Sigmoid colon (tissue), 7 donors: ENCODE measurements around the gene PEX5L. TPM values are rescaled to one million over a fixed set of nuclear protein-coding genes. Genes with fewer than 3 reads are reported as not detected.

Source experiments
- DNase-seq: peaks from one replicate; pipeline ENCODE4 v3.0.0-alpha.2; 2019
- H3K27ac ChIP-seq, 4 donors: fragments of 200-600 bp; sonication (generic); one replicate each; pipeline ENCODE4 v1.5.1; 2016 to 2019; ENCODE audit warnings: mild to moderate bottlenecking in 1 of 4
- H3K27me3 ChIP-seq, 3 donors: fragments of 200-600 bp; sonication (generic); one replicate each; pipeline ENCODE4 v1.5.1; 2019; ENCODE audit warnings: mild to moderate bottlenecking in 1 of 3
- H3K36me3 ChIP-seq, 4 donors: fragments of 200-600 bp; sonication (generic); one replicate each; pipeline ENCODE4 v1.5.1; 2016 to 2019
- H3K4me1 ChIP-seq, 4 donors: fragments of 200-600 bp; sonication (generic); one replicate each; pipeline ENCODE4 v1.5.1; 2017 to 2019
- H3K4me3 ChIP-seq, 4 donors: fragments of 200-600 bp; sonication (generic); one replicate each; pipeline ENCODE4 v1.5.1; 2017 to 2019; ENCODE audit warnings: mild to moderate bottlenecking in 2 of 4, moderate library complexity in 1 of 4
- H3K9me3 ChIP-seq, 4 donors: fragments of 200-600 bp in 3 of 4; sonication (generic) in 3 of 4; one replicate each; pipeline versions ENCODE4 v1.5.1 to v1.6.1; 2013 to 2019
- EP300 ChIP-seq, 4 donors: sonication (generic); formaldehyde crosslinking; IDR thresholded peaks; one replicate each; pipeline ENCODE4 v1.6.1; 2017; ENCODE audit warnings: antibody characterized with exemption in 4 of 4
- POLR2A ChIP-seq, 2 donors: fragments of 450-650 bp; IDR thresholded peaks; one replicate each; pipeline ENCODE4 v1.6.1; 2016; ENCODE audit warnings: antibody characterized with exemption in 2 of 2, mild to moderate bottlenecking in 2 of 2, moderate library complexity in 2 of 2
- POLR2AphosphoS5 ChIP-seq, 4 donors: sonication (generic); formaldehyde crosslinking; IDR thresholded peaks; one replicate each; pipeline ENCODE4 v1.6.1; 2017; ENCODE audit warnings: antibody characterized with exemption in 4 of 4
- WGBS, 2 donors: extraction: QIAGEN DNeasy Blood & Tissue Kit; methylation state at CpG; one replicate each; pipeline ENCODE4 v1.1.7; 2013; 5-methylcytosine and 5-hydroxymethylcytosine counted together
- intact Hi-C: fragments of 100-400 bp; cut with DNase I; formaldehyde crosslinking; loops from one replicate; pipeline ENCODE4 v1.15.1; 2023
- polyA plus RNA-seq, 3 donors: library from polyadenylated mRNA; stranded (reverse); fragments of 200-250 nt; gene quantifications; one replicate each; pipeline ENCODE4 v1.2.3, GENCODE V29; 2013
- total RNA-seq, 4 donors: library from RNA; depleted of rRNA; stranded (reverse); fragments of >200 nt; gene quantifications; one replicate each; pipeline ENCODE4 v1.1.0, GENCODE V29; 2016
- TF ChIP-seq, protein P1 (sequence below), 4 experiments: fragments of 450-650 bp in 3 of 4; fragments of 200-600 bp in 1 of 4; IDR thresholded peaks; one replicate each; pipeline ENCODE4 v1.5.1; 2016 to 2019; ENCODE audit warnings: antibody characterized with exemption in 4 of 4, mild to moderate bottlenecking in 3 of 4, moderate library complexity in 2 of 4
- donor health status: healthy with polysubstance abuse.
- donor health status: Bipolar disorder and iron deficiency.
- donor health status: healthy.

Gene PEX5L
- total and polyA plus RNA-seq, 7 donors = 0.12 to 2.4 (median 0.32) TPM; not detected in 3

DNA sequence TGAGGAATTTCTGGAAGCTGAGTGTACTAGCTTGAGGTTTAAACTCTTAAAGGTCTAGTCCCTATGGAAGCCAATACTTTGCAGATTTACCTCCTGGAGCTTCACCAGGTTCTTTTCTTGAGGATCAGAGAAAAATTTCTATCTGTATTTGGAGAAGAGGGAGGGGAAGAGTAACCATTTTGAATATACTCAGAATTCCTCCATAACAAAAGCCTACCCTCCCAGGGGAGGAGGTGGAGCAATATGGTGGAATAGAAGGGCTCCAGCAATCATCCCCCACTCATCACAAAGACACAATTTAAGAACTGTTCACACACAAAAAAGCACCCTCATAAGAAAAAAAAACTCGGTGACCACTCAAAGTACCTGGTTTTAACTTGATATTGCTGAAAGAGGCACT, 36.0 kb upstream of the PEX5L start:
- H3K4me1 ChIP-seq = no peaks in the 10 kb centered on the region
- H3K4me3 ChIP-seq = no peak overlapping the region
- DNase-seq = no peak
- no peak overlapping the region for H3K27ac ChIP-seq
- no peaks in the 10 kb centered on the region for H3K36me3 ChIP-seq
- TF ChIP-seq POLR2AphosphoS5 (IDR thresholded peaks at IDR 0.05) (no peak), EP300 (IDR thresholded peaks at IDR 0.05) (no peak), POLR2A (IDR thresholded peaks at IDR 0.05) (no peak)
- TF ChIP-seq, protein P1, sequence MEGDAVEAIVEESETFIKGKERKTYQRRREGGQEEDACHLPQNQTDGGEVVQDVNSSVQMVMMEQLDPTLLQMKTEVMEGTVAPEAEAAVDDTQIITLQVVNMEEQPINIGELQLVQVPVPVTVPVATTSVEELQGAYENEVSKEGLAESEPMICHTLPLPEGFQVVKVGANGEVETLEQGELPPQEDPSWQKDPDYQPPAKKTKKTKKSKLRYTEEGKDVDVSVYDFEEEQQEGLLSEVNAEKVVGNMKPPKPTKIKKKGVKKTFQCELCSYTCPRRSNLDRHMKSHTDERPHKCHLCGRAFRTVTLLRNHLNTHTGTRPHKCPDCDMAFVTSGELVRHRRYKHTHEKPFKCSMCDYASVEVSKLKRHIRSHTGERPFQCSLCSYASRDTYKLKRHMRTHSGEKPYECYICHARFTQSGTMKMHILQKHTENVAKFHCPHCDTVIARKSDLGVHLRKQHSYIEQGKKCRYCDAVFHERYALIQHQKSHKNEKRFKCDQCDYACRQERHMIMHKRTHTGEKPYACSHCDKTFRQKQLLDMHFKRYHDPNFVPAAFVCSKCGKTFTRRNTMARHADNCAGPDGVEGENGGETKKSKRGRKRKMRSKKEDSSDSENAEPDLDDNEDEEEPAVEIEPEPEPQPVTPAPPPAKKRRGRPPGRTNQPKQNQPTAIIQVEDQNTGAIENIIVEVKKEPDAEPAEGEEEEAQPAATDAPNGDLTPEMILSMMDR (IDR thresholded peaks at IDR 0.05) = no peak
- 30 to 69% methylated on average over 1 of the region's 1 CpG for WGBS, 2 donors
- intact Hi-C loops = no loop called here
- no peaks in the 10 kb centered on the region for H3K9me3 ChIP-seq
- H3K27me3 ChIP-seq = no peaks in the 10 kb centered on the region

DNA sequence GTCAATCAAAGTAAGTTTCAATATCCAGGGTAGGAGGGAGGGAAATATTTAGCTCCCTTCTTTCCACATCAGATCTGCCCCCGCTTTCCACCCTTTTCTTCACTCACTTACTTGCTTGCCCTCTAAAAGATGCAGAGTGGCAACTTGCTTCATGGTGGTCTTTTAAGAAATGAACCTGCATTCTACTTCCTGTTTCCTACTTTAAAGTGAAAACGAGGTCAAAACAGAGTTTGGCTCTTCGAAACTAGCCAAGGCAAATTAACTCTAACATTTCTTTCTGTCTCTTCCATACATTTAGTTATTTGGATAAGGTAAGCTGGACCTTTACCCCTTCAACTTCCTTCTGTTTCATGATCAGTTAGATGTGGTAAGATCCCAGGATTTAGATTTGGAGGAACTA, 34.2 kb upstream of the PEX5L start:
- DNase-seq = no peak
- Histone ChIP-seq H3K27ac (no peak overlapping the region), H3K9me3 (no peaks in the 10 kb centered on the region), H3K36me3 (no peaks in the 10 kb centered on the region), H3K4me3 (no peak overlapping the region), H3K4me1 (no peaks in the 10 kb centered on the region), H3K27me3 (no peaks in the 10 kb centered on the region)
- intact Hi-C loops = no loop called here
- 59 to 69% methylated on average over 3 of the region's 3 CpGs for WGBS, 2 donors
- TF ChIP-seq EP300 (IDR thresholded peaks at IDR 0.05) (no peak), POLR2A (IDR thresholded peaks at IDR 0.05) (no peak), POLR2AphosphoS5 (IDR thresholded peaks at IDR 0.05) (no peak)
- TF ChIP-seq, protein P1 (IDR thresholded peaks at IDR 0.05) = no peak

GRCh38 chr3:180068023-180068422, 31.3 kb upstream of the PEX5L start:
- 74 to 92% methylated on average over 1 of the region's 1 CpG for WGBS, 2 donors

DNA sequence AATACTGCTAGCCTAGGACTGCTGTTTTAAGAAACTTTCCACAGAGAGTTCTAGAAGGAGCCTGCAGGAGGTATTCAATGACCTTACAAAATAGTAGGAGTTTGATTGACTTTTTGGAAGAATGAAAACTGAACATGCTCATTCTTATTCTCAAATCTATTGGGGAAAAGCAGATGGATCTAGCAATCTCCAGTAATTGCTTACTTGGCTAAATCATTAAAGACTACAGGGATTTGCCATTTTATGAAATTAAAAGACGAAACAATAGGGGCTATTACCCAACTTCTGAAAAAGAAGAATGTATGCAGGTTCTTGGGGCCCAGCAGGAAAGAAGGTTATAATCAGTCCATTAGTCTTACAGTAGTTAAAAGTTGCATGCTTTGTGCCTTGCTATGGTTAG, 29.9 kb upstream of the PEX5L start:
- Histone ChIP-seq H3K36me3 (no peaks in the 10 kb centered on the region), H3K4me1 (no peaks in the 10 kb centered on the region), H3K9me3 (no peaks in the 10 kb centered on the region), H3K4me3 (no peak overlapping the region), H3K27me3 (no peaks in the 10 kb centered on the region), H3K27ac (no peak overlapping the region)
- TF ChIP-seq EP300 (IDR thresholded peaks at IDR 0.05) = no peak
- TF ChIP-seq, protein P1 (IDR thresholded peaks at IDR 0.05) = no peak
- TF ChIP-seq POLR2A (IDR thresholded peaks at IDR 0.05) = no peak
- no peak for TF ChIP-seq POLR2AphosphoS5 (IDR thresholded peaks at IDR 0.05)
- WGBS, 2 donors = 49 to 79% methylated on average over 1 of the region's 1 CpG
- DNase-seq = no peak
- intact Hi-C loops = no loop called here

More at GRCh38 chr3:180068023-180068422, 31.3 kb upstream of the PEX5L start:
- H3K27ac ChIP-seq = no peak overlapping the region
- H3K27me3 ChIP-seq = no peaks in the 10 kb centered on the region
- H3K9me3 ChIP-seq = no peaks in the 10 kb centered on the region
- no peaks in the 10 kb centered on the region for H3K4me1 ChIP-seq
- DNase-seq = no peak
- intact Hi-C loops = no loop called here
- TF ChIP-seq EP300 (IDR thresholded peaks at IDR 0.05) (no peak), POLR2AphosphoS5 (IDR thresholded peaks at IDR 0.05) (no peak), POLR2A (IDR thresholded peaks at IDR 0.05) (no peak)
- TF ChIP-seq, protein P1 (IDR thresholded peaks at IDR 0.05) = no peak
- H3K4me3 ChIP-seq = no peak overlapping the region
- no peaks in the 10 kb centered on the region for H3K36me3 ChIP-seq

DNA sequence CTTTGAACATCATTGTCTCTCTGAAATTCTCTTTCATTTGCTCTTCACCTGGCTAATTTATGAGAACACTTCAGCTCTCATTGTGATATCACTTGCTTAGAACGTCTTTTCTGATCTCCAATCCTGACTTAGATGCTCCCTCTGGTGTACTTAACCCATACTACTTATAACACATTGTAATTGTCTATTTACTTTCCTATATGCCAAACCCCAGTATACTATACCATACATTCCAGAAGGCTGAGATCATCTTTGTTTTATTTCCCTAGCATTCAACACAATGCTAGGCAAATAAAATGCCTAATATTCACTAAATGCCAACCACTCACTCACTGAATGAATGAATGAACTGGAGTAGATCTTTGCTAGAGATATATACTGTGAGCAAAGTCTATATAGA, 27.0 kb upstream of the PEX5L start:
- no peak for DNase-seq
- Histone ChIP-seq H3K27me3 (no peaks in the 10 kb centered on the region), H3K4me3 (no peak overlapping the region), H3K36me3 (no peaks in the 10 kb centered on the region), H3K27ac (no peak overlapping the region), H3K4me1 (no peaks in the 10 kb centered on the region), H3K9me3 (no peaks in the 10 kb centered on the region)
- intact Hi-C loops = no loop called here
- WGBS, 2 donors = 7 to 52% methylated on average over 1 of the region's 1 CpG
- TF ChIP-seq POLR2AphosphoS5 (IDR thresholded peaks at IDR 0.05) = no peak
- no peak for TF ChIP-seq EP300 (IDR thresholded peaks at IDR 0.05)
- TF ChIP-seq POLR2A (IDR thresholded peaks at IDR 0.05) = no peak
- TF ChIP-seq, protein P1 (IDR thresholded peaks at IDR 0.05) = no peak
